ENCODE measurements around the gene INTS11. TPM values are rescaled to one million over a fixed set of nuclear protein-coding genes. Genes with fewer than 3 reads are reported as not detected.

The INTS11 gene
- total and polyA plus RNA-seq, 2 of the 8 experiments (the other 6 are each of a cell fraction or from before 2014, with no cell fraction given), result 113 to 243 TPM

DNA sequence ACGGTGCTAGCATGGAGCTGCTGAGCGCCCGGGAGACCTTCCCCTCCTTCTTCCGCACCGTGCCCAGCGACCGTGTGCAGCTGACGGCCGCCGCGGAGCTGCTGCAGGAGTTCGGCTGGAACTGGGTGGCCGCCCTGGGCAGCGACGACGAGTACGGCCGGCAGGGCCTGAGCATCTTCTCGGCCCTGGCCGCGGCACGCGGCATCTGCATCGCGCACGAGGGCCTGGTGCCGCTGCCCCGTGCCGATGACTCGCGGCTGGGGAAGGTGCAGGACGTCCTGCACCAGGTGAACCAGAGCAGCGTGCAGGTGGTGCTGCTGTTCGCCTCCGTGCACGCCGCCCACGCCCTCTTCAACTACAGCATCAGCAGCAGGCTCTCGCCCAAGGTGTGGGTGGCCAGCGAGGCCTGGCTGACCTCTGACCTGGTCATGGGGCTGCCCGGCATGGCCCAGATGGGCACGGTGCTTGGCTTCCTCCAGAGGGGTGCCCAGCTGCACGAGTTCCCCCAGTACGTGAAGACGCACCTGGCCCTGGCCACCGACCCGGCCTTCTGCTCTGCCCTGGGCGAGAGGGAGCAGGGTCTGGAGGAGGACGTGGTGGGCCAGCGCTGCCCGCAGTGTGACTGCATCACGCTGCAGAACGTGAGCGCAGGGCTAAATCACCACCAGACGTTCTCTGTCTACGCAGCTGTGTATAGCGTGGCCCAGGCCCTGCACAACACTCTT, 7.7 kb upstream of the INTS11 start (continued):
- TF ChIP-seq, protein P1, sequence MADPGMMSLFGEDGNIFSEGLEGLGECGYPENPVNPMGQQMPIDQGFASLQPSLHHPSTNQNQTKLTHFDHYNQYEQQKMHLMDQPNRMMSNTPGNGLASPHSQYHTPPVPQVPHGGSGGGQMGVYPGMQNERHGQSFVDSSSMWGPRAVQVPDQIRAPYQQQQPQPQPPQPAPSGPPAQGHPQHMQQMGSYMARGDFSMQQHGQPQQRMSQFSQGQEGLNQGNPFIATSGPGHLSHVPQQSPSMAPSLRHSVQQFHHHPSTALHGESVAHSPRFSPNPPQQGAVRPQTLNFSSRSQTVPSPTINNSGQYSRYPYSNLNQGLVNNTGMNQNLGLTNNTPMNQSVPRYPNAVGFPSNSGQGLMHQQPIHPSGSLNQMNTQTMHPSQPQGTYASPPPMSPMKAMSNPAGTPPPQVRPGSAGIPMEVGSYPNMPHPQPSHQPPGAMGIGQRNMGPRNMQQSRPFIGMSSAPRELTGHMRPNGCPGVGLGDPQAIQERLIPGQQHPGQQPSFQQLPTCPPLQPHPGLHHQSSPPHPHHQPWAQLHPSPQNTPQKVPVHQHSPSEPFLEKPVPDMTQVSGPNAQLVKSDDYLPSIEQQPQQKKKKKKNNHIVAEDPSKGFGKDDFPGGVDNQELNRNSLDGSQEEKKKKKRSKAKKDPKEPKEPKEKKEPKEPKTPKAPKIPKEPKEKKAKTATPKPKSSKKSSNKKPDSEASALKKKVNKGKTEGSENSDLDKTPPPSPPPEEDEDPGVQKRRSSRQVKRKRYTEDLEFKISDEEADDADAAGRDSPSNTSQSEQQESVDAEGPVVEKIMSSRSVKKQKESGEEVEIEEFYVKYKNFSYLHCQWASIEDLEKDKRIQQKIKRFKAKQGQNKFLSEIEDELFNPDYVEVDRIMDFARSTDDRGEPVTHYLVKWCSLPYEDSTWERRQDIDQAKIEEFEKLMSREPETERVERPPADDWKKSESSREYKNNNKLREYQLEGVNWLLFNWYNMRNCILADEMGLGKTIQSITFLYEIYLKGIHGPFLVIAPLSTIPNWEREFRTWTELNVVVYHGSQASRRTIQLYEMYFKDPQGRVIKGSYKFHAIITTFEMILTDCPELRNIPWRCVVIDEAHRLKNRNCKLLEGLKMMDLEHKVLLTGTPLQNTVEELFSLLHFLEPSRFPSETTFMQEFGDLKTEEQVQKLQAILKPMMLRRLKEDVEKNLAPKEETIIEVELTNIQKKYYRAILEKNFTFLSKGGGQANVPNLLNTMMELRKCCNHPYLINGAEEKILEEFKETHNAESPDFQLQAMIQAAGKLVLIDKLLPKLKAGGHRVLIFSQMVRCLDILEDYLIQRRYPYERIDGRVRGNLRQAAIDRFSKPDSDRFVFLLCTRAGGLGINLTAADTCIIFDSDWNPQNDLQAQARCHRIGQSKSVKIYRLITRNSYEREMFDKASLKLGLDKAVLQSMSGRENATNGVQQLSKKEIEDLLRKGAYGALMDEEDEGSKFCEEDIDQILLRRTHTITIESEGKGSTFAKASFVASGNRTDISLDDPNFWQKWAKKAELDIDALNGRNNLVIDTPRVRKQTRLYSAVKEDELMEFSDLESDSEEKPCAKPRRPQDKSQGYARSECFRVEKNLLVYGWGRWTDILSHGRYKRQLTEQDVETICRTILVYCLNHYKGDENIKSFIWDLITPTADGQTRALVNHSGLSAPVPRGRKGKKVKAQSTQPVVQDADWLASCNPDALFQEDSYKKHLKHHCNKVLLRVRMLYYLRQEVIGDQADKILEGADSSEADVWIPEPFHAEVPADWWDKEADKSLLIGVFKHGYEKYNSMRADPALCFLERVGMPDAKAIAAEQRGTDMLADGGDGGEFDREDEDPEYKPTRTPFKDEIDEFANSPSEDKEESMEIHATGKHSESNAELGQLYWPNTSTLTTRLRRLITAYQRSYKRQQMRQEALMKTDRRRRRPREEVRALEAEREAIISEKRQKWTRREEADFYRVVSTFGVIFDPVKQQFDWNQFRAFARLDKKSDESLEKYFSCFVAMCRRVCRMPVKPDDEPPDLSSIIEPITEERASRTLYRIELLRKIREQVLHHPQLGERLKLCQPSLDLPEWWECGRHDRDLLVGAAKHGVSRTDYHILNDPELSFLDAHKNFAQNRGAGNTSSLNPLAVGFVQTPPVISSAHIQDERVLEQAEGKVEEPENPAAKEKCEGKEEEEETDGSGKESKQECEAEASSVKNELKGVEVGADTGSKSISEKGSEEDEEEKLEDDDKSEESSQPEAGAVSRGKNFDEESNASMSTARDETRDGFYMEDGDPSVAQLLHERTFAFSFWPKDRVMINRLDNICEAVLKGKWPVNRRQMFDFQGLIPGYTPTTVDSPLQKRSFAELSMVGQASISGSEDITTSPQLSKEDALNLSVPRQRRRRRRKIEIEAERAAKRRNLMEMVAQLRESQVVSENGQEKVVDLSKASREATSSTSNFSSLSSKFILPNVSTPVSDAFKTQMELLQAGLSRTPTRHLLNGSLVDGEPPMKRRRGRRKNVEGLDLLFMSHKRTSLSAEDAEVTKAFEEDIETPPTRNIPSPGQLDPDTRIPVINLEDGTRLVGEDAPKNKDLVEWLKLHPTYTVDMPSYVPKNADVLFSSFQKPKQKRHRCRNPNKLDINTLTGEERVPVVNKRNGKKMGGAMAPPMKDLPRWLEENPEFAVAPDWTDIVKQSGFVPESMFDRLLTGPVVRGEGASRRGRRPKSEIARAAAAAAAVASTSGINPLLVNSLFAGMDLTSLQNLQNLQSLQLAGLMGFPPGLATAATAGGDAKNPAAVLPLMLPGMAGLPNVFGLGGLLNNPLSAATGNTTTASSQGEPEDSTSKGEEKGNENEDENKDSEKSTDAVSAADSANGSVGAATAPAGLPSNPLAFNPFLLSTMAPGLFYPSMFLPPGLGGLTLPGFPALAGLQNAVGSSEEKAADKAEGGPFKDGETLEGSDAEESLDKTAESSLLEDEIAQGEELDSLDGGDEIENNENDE (IDR thresholded peaks at IDR 0.05; ENCODE audit: insufficient replicate concordance, low read length), result no peak
- TF ChIP-seq CBX8 (IDR thresholded peaks at IDR 0.05; ENCODE audit: borderline replicate concordance, low read depth, low read length) (no peak), RAD21 (IDR thresholded peaks at IDR 0.05 in 1 of 2, conservative IDR thresholded peaks at IDR 0.05 in 1 of 2; ENCODE audit: low read depth in 2 of 2, low read length in 2 of 2) (no peak), JUN (IDR thresholded peaks at IDR 0.05; ENCODE audit: low read depth, low read length) (no peak), TBP (IDR thresholded peaks at IDR 0.05; ENCODE audit: low read depth, low read length) (no peak), TAF1 (IDR thresholded peaks at IDR 0.05; ENCODE audit: low read depth, low read length) (no peak), CTBP2 (IDR thresholded peaks at IDR 0.05; ENCODE audit: borderline replicate concordance, insufficient read depth, insufficient read length, low read length) (no peak), EZH2 (IDR thresholded peaks at IDR 0.05; ENCODE audit: low read depth, low read length, severe bottlenecking) (no peak), BACH1 (IDR thresholded peaks at IDR 0.05; ENCODE audit: low read length) (no peak)
- TF ChIP-seq, protein P2, sequence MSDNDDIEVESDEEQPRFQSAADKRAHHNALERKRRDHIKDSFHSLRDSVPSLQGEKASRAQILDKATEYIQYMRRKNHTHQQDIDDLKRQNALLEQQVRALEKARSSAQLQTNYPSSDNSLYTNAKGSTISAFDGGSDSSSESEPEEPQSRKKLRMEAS (IDR thresholded peaks at IDR 0.05), result no peak

Measured in H1 (cell line).